ENCODE results near the gene DNAJC30. TPM values are rescaled to one million over a fixed set of nuclear protein-coding genes. Genes with fewer than 3 reads are reported as not detected.

Gene DNAJC30
- total RNA-seq, 2 donors from 2014 or later: 8.9 to 11.1 TPM

DNA sequence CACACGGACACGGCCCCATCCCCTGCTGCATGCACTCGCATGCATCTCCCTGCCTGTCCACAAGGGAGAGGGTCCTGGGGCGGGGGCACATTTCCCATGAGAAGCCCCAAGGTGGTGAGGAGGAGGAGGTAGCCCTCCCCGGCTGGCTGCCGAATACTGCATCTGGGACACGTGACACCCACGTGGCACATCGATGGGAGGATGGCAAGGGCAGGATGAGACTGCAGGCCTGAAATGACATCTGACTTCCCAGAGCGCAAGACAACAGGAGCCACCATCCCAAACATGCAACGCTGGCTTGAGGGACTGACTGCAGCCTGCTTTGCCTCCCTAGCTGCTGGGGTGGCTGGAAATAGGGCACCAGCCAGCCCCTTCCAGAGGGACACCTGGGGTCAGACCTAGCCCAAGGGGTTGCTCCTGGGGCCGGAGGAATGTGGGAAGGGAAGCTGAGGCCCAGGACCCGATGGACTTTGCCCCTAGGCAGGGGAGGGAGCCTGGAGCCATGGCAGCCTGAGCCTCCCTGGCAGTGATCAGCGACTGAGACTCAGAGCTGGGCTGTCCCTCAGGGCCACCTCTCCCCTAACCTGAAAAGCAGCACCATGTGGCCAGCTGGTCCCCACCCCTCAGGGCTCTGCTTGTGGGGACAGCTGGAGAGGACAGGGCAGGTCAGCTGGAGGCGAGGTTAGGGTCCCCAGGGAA lies 16.3 kb upstream of the DNAJC30 start:
- Histone ChIP-seq H3K36me3 (ENCODE audit: control insufficient read depth, insufficient read depth, low read length) (peaks cover 54% of the 10 kb centered on the region), H3K4me3 (ENCODE audit: low read length) (no peak overlapping the region), H3K9ac (ENCODE audit: extremely low read depth, low read length, poor library complexity, severe bottlenecking) (no peak overlapping the region), H3K27ac (ENCODE audit: low read depth, low read length) (no peak overlapping the region), H3K4me1 (ENCODE audit: control insufficient read depth, insufficient read depth, low read length) (no peaks in the 10 kb centered on the region), H3K27me3 (ENCODE audit: control insufficient read depth, insufficient read depth, low read length, poor library complexity, severe bottlenecking) (no peaks in the 10 kb centered on the region), H3K9me3 (ENCODE audit: control insufficient read depth, low read length) (no peaks in the 10 kb centered on the region)
- H3K4me1 Mint-ChIP-seq: peaks cover 6% of the 10 kb centered on the region
- TF ChIP-seq, protein P1, sequence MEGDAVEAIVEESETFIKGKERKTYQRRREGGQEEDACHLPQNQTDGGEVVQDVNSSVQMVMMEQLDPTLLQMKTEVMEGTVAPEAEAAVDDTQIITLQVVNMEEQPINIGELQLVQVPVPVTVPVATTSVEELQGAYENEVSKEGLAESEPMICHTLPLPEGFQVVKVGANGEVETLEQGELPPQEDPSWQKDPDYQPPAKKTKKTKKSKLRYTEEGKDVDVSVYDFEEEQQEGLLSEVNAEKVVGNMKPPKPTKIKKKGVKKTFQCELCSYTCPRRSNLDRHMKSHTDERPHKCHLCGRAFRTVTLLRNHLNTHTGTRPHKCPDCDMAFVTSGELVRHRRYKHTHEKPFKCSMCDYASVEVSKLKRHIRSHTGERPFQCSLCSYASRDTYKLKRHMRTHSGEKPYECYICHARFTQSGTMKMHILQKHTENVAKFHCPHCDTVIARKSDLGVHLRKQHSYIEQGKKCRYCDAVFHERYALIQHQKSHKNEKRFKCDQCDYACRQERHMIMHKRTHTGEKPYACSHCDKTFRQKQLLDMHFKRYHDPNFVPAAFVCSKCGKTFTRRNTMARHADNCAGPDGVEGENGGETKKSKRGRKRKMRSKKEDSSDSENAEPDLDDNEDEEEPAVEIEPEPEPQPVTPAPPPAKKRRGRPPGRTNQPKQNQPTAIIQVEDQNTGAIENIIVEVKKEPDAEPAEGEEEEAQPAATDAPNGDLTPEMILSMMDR (conservative IDR thresholded peaks at IDR 0.05): peak; percentile 29
- H3K27ac Mint-ChIP-seq: peak overlapping the region; percentile 21
- WGBS, 2 experiments (ENCODE audit: insufficient coverage in 1 of 2, insufficient read length in 1 of 2): 93 to 95% methylated on average over 10 to 15 of the region's 15 CpGs
- no peak for DNase-seq
- H3K4me3 Mint-ChIP-seq: no peak overlapping the region
- H3K9me3 Mint-ChIP-seq: no peaks in the 10 kb centered on the region
- H3K27me3 Mint-ChIP-seq (ENCODE audit: insufficient read depth): no peaks in the 10 kb centered on the region
- H3K36me3 Mint-ChIP-seq (ENCODE audit: low read depth): peaks cover 59% of the 10 kb centered on the region

DNA sequence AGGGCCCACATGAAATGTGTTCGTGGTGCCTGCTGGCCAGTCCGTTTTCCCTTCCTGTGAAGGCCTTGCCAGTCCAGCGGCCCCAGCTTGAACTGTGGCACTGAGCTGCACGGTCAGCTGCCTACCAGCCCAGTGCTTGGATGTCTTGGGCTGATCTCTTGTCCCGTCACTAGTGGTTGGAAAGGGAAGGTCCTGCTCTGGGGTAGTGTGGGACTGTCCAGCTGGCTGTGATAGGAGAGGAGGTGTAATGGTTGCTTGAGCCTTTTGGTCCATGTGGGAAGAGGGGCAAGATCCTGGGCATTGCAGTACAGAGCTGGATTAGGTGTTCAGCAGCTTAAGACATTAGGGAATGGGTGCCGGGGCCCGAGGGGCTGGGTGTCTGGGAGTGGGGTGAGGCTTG lies 15.2 kb upstream of the DNAJC30 start:
- Histone ChIP-seq H3K36me3 (ENCODE audit: control insufficient read depth, insufficient read depth, low read length) (peaks cover 61% of the 10 kb centered on the region), H3K9me3 (ENCODE audit: control insufficient read depth, low read length) (no peaks in the 10 kb centered on the region), H3K4me3 (ENCODE audit: low read length) (no peak overlapping the region), H3K9ac (ENCODE audit: extremely low read depth, low read length, poor library complexity, severe bottlenecking) (no peak overlapping the region), H3K4me1 (ENCODE audit: control insufficient read depth, insufficient read depth, low read length) (no peaks in the 10 kb centered on the region), H3K27ac (ENCODE audit: low read depth, low read length) (no peak overlapping the region), H3K27me3 (ENCODE audit: control insufficient read depth, insufficient read depth, low read length, poor library complexity, severe bottlenecking) (no peaks in the 10 kb centered on the region)
- Mint-ChIP-seq H3K9me3 (no peaks in the 10 kb centered on the region), H3K27ac (no peak overlapping the region), H3K27me3 (ENCODE audit: insufficient read depth) (no peaks in the 10 kb centered on the region), H3K36me3 (ENCODE audit: low read depth) (peaks cover 62% of the 10 kb centered on the region), H3K4me1 (peaks cover 4% of the 10 kb centered on the region), H3K4me3 (no peak overlapping the region)
- DNase-seq: no peak
- TF ChIP-seq, protein P1 (conservative IDR thresholded peaks at IDR 0.05): no peak
- 90 to 93% methylated on average over 3 to 7 of the region's 7 CpGs for WGBS, 2 experiments (ENCODE audit: insufficient coverage in 1 of 2, insufficient read length in 1 of 2)

DNA sequence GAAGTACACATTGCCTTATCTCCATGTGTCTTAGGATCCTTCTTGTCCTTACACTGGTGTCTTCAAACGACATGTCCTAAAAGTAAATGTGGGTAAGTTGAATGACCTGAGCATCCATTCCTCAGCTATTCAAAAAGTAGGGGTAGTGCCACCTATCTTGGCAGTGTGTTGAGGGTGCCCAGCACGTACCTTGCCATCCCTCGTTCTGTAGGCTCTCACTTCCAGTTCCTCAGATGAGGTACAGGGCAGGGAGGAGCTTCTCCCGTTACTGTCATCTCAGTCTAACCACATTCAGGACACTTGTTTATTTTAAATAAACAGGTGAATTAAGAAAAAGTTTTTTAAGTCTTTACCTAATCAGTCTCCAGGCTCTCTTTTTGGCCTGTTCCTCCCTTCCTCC lies 13.1 kb upstream of the DNAJC30 start:
- Mint-ChIP-seq H3K4me3 (no peak overlapping the region), H3K36me3 (ENCODE audit: low read depth) (peaks cover 60% of the 10 kb centered on the region), H3K9me3 (no peaks in the 10 kb centered on the region), H3K27ac (no peak overlapping the region), H3K4me1 (no peaks in the 10 kb centered on the region), H3K27me3 (ENCODE audit: insufficient read depth) (no peaks in the 10 kb centered on the region)
- no peak for DNase-seq
- H3K4me3 ChIP-seq (ENCODE audit: low read length): no peak overlapping the region
- H3K9me3 ChIP-seq (ENCODE audit: control insufficient read depth, low read length): no peaks in the 10 kb centered on the region
- TF ChIP-seq, protein P1 (conservative IDR thresholded peaks at IDR 0.05): no peak
- H3K27me3 ChIP-seq (ENCODE audit: control insufficient read depth, insufficient read depth, low read length, poor library complexity, severe bottlenecking): no peaks in the 10 kb centered on the region
- peaks cover 69% of the 10 kb centered on the region for H3K36me3 ChIP-seq (ENCODE audit: control insufficient read depth, insufficient read depth, low read length)
- no peak overlapping the region for H3K9ac ChIP-seq (ENCODE audit: extremely low read depth, low read length, poor library complexity, severe bottlenecking)
- no peaks in the 10 kb centered on the region for H3K4me1 ChIP-seq (ENCODE audit: control insufficient read depth, insufficient read depth, low read length)
- no peak overlapping the region for H3K27ac ChIP-seq (ENCODE audit: low read depth, low read length)
- WGBS, 2 experiments (ENCODE audit: insufficient coverage in 1 of 2, insufficient read length in 1 of 2): 82 to 95% methylated on average over 4 of the region's 4 CpGs
